Measurements from ENCODE around the gene WNT9B.

The WNT9B gene

DNA sequence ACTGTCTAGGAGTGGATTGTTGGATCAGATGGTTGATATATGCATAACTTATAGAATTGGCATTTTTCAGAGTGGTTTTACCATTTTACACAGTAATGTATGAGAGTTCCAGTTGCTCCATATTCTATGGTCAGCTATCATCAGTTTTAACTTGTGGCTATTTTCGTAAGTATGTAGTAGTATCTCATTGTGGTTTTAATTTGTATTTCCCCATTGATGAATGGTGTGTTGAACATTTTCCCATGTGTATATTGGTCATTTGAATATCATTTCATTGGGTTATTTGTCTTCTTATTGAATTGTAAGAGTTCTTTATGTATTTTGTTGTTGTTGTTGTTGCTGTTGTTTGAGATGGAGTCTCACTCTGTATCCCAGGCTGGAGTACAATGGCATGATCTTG lies 6.2 kb downstream of the WNT9B start:
- DNase-seq = no peak

DNA sequence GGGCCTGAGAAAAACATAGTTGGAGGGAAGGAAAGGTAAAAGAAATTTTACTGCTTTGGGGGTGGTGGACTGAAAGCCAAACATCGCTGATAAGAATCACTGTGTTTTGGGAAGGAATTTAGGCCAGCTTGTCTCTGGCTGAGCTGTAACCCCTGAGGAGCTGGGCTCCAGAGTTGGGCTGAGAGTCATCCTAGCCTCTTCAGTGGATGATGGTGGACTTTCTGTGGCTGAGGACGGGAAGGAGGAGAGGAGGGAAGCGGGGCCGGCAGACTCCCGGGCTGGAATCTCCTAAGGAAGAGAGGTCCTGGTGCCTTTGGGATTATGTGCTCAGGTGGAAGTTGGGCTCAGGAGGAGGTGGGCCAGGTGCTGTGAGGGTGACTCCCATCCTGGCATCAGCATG lies 8.6 kb downstream of the WNT9B start:
- no peak for DNase-seq

DNA sequence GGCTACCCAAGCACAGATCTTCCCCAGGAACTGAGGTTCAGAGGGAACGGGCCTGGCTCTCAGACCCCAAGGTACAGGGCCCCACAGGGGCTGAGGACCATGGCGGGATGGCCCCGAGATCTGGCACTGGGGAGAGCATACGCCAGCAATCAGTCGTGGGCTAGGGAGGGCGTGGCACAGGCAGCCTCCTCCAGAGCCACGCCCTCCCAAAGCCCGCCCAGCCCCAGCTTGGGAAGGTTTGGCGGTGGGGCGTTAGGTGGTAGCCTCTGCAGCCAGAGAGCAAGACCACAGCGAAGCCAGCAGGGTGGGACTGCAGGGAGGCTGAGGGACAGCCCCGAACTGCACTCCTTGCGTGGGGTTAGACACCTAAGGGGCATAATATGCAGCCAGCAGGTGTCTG lies 11.6 kb downstream of the WNT9B start:
- no peak for DNase-seq

DNA sequence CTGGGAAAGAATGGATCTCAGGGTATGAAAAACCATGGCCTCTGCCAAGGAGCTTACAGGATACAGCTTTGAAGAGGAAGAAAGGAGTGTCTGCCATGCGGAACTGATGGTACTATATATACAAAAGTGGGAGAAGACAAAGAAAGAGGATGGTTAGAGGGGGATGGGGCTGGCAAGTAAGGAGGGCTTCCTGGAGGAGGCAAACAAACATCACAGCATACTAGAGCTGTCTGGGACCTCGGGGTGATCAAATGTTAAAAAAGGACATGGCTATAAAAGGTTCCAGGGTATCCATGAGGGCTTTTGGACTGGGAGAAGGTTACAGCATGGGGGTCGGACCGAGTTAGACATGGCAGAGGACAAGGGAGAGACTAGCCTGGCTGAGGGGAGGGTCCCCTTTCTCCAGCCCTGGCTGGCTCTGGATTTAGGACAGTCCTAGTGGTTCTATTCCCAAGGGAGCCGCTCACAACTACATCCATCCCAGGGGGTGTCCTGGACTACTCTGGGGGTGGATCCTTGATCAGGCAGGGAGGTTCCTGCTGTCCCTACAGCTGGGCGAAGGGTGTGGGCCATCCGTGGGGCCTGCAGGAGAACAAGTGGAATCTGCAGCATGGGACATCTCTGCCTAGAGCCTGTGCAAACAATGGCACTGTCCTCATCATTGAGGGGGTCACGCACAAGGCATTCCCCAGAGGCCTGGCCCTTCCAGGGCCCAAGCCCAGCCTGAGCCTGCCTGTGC lies 12.2 kb downstream of the WNT9B start:
- no peak for DNase-seq

DNA sequence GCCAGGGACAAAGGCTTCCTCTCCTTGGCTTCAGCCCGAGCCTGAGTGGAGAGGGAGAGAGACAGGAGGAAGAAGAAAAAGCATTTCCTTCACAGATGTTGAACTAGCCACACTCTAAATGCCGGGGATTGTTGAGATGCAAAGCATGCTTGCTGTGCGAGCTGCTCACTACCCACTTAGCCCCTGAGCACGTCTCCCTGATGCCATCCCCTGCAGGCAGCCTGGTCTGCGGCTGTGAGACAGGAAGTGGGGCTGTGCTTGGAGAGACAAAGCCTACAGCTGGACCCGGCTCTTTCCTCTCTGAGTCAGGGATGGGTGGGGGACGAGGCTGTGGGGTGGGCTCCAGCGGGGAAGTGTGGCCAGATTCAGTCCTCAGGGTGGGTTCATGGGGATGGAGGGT lies 13.7 kb downstream of the WNT9B start:
- DNase-seq = no peak

DNA sequence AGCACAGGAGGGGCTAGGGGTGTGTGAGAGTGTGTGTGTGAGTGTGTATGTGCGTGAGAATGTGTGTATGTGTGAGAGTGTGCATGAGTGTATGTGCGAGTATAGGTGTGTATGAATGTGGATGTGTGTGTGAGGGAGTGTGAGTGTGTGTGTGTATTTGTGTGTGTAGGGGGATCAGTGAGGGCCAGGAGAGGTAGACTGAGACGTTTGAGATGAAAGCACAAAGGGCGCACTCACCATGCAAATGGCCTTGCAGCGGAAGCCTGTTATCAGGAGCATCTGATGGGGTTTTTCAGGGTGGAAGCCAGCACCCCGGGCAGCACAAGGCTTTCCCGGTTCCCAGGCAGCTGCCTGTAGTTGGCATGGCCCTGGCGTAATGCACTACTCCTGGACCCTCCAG lies 14.9 kb downstream of the WNT9B start:
- no peak for DNase-seq

DNA sequence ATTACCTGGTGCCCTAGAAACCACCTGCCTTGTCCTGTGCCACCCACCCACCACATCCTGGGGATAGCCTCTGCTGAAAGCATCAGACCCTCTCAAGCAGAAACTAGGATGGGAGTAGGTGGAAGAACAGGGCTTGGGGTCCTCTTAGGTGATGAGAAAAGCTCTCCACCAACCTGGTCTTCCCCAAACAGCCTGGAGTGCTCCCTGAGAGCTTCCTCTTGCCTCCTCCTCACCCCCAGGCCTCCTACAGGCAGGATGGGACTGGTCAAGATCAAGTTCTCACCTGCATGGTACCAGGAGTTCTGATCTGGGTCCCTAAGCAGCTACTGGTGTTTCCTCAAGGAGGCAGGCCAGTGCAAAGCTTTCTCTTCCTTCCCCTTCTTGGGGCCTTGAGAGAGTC lies 15.4 kb downstream of the WNT9B start:
- DNase-seq = no peak

DNA sequence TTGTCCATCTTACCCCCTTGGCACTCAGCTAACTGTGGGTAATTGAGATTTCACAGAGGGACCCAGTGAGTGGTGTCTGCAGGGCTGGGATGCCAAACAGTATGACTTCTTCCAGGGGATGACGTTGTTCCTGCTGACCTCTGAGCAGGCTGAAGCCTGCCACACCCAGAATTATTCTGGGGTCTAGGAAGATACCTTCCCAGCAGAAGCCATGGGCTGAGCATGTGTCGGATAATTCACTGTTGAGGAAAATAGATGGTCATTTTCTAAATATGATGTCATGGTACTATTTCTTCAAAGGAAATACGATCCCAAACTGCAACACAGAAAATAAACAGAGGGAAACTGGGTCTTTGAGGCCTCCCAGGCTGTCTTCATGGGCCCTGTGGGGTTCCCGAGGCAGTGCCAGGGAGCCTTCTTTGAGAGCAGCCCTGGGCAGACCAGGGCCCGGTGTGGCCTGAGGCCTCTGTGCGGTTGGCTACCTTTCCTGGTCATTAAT lies 17.4 kb downstream of the WNT9B start:
- DNase-seq = no peak

DNA sequence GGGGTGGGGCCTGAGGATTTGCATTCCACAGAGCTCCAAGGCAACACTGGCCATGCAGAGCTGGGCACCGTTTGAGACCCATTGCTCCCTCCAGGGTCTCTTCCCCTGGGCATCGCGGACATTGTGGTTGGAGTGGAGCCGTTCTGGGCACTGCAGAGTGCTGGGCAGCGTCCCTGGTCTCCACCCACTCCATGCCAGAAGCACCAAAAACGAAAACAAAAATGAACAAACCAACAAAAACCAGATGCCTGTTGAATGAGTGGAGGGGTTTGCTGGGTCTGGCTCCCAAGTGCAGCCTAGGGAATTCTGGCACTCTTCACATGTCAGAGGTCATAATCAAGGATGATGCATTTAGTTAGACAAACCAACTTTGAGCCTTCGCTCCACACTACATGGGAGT lies 17.9 kb downstream of the WNT9B start:
- DNase-seq = no peak

DNA sequence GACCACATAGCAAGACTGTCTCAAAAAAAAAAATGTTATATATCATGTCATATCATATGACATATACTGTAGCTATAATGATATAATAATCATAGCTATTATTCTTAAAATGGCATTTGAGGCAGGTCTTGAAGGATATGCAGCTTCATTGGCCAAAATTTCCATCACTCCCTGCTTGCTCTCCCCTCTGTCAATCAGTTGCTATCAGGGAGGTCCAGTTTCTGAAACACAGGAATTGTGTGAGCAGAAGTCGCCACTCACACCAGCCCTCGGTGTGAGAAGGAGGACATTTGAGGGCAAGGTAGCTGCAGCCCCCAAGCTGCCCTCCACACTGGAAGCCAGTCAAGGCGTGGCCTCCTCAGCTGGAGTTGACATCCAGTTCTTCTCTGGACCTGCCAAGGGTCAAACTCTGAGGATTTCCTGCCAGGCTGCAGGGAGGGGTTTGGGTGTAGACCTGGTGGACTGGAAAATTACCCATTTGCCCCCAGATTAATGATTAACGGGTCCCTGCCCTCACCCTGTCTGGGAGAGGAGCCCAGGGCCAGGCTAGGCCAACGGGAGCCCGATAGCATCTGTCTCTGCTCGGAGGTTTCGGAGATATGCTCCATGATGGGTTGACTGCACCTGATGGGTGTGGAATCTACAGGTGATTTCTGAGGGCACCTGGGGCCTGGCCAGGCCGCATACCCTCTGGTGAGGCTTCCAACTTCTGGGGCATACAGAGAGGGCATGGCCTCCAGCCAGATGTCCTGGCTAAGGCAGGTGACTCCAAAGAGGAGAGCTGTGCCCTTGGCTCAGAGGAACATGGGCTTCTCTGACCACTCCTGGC lies 18.8 kb downstream of the WNT9B start:
- DNase-seq = no peak

DNA sequence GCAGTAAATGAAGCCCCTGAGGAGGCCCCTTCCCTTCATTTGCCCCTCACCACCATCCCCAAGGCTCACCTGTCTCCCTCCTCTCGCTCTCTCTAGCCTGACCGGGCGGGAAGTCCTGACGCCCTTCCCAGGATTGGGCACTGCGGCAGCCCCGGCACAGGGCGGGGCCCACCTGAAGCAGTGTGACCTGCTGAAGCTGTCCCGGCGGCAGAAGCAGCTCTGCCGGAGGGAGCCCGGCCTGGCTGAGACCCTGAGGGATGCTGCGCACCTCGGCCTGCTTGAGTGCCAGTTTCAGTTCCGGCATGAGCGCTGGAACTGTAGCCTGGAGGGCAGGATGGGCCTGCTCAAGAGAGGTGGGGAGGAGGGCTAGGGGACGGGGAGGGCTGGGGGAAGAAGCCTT lies 21.0 kb downstream of the WNT9B start:
- no peak for DNase-seq

DNA sequence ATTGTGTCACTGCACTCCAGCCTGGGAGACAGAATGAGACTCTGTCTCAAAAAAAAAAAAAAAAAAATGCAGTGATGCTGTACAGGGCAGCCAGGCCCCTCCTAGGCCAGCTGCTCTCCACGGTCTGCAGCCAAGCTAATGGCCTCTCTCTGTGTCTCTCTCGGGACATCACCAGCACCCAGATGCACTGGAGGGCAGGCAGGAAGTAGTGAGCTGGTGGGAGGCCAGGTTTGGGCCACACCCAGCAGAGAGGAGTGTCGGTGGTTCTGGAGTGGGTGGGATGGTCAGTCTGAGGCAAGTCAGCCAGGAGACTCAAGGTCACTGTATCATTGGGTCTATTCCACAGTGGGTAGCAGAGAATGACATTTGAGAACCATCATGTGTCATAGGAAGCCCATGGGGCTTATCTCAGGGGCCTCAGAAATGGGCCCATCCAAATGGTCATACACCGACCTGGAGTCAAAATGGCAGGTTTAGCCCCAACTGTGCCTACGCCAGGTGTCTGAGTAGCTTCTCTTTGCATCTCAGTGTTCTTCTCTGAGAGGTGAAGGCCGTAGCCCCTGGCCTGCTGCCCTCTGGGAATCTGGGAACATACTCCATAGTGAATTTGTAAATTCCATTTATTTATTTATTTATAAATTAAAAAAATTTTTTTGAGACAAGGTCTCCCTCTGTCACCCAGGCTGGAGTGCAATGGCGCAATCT lies 22.7 kb downstream of the WNT9B start:
- no peak for DNase-seq

DNA sequence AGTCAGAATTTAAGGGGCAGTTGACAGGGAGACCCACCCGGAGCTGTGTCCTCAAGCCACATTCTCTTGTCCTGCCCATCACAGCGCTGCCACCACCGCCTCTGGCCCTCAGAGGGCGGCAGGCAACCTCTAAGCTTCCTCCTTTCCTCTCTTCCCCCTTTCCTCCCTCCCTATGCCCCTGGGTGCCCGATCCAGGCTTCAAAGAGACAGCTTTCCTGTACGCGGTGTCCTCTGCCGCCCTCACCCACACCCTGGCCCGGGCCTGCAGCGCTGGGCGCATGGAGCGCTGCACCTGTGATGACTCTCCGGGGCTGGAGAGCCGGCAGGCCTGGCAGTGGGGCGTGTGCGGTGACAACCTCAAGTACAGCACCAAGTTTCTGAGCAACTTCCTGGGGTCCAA lies 23.5 kb downstream of the WNT9B start:
- DNase-seq = no peak

DNA sequence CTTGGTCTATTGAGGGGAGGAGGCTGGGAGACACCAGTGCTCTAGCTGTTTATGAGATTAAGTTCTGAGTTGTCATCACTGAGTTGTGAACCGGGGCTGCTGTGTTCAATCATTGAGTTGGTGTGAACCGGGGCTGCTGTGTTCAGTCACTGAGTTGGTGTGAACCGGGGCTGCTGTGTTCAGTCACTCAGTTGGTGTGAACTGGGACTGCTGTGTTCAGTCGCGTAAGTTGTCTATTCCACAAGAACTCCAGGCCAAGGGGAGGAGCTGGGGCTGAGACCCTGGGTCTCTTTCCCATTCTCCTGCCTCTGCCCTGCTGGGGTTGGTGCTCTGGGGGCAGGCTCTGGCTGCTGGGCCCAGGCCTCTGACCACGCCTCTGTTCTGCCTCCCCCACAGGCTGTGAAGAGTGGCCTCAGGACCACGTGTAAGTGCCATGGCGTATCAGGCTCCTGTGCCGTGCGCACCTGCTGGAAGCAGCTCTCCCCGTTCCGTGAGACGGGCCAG lies 24.5 kb downstream of the WNT9B start:
- DNase-seq = no peak

DNA sequence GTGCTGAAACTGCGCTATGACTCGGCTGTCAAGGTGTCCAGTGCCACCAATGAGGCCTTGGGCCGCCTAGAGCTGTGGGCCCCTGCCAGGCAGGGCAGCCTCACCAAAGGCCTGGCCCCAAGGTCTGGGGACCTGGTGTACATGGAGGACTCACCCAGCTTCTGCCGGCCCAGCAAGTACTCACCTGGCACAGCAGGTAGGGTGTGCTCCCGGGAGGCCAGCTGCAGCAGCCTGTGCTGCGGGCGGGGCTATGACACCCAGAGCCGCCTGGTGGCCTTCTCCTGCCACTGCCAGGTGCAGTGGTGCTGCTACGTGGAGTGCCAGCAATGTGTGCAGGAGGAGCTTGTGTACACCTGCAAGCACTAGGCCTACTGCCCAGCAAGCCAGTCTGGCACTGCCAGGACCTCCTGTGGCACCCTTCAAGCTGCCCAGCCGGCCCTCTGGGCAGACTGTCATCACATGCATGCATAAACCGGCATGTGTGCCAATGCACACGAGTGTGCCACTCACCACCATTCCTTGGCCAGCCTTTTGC lies 25.0 kb downstream of the WNT9B start:
- no peak for DNase-seq

DNA sequence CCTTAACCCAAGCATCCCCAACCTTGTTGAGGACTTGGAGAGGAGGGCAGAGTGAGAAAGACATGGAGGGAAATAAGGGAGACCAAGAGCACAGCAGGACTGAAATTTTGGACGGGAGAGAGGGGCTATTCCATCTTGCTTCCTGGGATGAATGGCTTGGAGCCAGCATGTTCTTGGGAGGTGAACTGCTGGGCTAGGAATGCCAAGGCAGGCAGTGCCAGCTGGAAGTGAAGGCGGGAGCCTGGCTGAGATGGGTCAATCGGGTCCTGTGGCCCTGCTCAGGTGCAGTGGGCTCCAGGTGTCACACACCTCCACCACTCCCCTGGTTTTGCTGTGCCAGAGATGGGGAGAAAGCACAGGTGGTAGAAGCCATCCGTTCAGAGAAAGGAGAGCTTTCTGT lies 25.5 kb downstream of the WNT9B start:
- no peak for DNase-seq

DNA sequence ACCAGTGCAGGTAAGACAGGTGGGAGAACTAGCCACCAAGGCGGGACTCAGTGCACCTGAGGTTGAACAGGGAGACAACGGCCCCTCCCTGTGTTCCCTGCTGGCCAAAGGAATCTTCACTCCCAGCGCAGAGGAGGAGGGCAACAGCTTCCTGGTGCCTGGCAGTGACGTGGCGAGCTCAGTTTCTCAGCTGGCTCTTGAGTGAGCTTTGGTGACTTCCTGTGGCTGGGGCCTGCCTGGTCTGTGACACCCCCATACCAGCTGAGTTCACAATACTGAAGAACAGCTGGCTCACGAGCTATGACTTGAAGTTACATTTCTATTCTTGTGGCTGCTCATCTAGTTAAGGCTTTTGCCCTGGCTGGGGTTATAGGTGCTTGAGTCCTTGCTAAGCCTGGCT lies 26.1 kb downstream of the WNT9B start:
- no peak for DNase-seq

DNA sequence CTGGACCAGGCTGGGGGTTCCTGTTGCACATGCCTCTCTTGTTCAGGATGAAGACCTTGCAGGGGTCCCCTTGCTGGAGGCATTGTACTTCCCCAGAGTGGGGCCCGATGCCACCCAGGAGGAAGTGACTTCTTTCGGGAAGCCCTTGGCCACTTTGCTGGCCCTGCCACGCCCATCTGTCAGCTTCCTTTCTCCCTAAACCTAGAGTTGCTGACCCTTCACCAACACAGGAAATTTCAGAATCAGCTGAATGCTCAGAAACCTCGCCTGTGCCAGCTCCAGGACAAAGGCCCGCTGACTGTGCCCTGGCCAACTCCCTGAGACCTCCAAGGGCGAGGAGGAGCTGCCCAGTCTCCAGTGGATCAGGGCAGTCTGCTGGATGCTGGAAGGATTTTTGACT lies 26.7 kb downstream of the WNT9B start:
- no peak for DNase-seq

DNA sequence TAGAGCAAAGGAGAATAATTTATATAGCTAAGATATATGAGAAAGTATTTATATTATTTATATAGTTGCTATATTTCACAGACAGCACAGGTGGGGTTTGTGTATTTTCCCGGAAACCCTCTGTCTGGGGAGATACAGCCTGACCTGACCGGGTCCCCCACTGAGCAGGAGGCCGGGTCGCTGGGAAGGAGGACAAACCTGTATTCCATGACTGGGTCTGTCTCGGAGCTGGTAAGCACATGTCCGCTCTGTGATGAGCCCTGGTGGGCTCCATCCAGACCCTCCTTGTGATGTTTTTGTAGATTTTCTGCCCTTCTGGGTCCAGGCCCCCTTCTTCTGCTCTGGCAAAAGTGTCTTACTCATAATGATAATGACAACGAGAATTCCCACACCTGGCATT lies 27.7 kb downstream of the WNT9B start:
- no peak for DNase-seq

DNA sequence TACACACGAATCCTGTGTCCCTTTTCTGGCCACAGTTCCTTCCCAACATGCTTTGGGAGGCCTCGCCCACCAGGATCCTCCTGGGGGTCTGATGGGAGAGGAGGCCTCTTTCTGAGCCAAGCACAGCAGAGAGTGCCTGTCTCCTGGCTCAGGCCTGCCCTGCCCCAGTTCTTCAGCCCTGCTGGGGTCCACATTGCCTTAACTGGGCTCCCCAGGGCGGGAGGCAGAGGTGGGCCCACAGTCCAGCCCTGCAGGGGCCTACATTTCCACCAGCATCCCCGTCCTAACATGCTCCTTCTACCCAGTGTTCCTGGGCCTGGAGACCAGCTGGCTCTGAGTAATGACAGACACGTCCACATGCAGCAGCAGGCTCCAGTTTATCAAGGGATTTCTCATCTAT lies 29.6 kb downstream of the WNT9B start:
- no peak for DNase-seq

DNA sequence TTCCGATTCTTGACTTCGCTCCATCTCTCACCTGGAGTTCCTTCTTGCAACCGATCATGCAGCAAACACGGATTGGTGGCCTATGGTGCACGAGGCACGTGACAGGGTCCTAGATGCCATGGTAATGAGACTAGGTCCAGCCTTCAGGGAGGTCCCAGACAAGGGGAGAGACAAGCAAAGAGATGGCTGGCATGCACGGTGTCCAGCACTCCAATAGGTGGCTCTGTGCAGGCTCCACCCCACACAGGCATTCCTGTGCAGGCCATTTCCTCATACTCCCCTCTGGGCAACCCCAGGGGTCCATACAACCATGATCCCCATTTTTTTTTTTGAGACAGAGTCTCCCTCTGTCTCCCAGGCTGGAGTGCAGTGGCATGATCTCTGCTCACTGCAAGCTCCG lies 31.3 kb downstream of the WNT9B start:
- no peak for DNase-seq

DNA sequence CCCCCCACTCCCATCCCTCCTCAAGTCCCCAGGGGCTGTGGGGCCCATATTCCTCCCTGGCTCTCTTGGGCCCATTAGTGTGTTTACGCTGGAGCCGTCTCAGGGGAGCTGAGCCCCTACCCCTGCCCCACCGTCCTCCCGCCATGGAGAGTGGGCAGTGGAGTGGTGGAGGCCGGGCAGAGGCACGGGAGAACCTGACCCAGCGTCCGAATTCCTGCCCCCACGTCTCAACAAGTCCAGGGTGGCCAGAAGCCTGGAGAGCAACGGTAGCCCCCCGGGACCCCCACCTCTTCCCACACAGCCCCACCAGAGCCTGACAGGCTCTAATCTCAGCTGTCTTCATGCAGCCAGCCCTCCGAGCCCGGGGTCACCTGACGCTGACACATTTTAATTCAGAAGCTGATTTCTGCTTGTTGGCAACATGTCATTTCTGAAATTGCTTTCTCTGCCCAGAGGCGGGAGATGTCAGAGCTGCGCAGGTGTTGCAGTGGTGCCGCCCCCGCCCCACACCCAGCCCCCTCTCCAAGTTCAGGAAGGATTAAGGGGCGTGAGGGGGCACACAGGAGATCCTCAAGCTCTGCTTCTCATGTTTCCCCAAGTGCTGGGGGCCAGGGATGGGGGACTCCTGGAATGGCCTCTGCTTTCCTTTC lies 32.6 kb downstream of the WNT9B start:
- DNase-seq = no peak

DNA sequence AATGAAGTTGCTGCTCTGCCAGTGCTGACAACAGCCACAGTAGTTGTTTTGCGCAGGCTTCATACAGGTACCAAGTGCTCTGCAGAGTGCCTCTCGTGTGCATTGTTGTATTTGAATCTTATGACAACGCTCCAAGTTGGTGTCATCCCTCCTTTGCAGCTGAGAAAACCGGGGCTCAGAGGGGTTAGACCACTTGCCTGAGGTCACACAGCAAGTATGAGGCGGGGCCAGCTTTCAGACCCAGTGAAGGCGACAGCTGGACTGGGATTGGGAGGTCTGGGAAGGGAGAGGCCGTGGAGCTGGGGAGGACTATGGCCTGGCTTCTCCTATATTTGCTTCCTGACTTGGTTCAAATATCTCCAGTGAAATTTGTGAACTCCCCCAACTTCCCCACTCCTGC lies 33.2 kb downstream of the WNT9B start:
- DNase-seq = no peak
